ENCODE data around the gene ANXA4. TPM values are rescaled to one million over a fixed set of nuclear protein-coding genes. Genes with fewer than 3 reads are reported as not detected.

ANXA4 gene
- total RNA-seq, 1 donor from 2014 or later = 15.0 TPM

- FAIRE-seq (peak; percentile 90), DNase-seq (ENCODE audit: low read depth) (peak; percentile 66)
- Histone ChIP-seq H3K36me3 (ENCODE audit: control insufficient read depth, insufficient read depth, low read length) (no peaks in the 10 kb centered on the region), H3K4me3 (ENCODE audit: low read depth, low read length) (no peak overlapping the region), H3K27me3 (ENCODE audit: control insufficient read depth, insufficient read depth, low read length) (no peaks in the 10 kb centered on the region)
- TF ChIP-seq CTCF (IDR thresholded peaks at IDR 0.05; ENCODE audit: insufficient read depth, low read length, severe bottlenecking) = peak; percentile 84
Measured at GRCh38 chr2:69724540-69725159, 17.3 kb upstream of the ANXA4 start.

GRCh38 chr2:69725706-69726360 is 16.1 kb upstream of the ANXA4 start:
- FAIRE-seq (no peak), DNase-seq (ENCODE audit: low read depth) (no peak)
- Histone ChIP-seq H3K4me3 (ENCODE audit: low read depth, low read length) (no peak overlapping the region), H3K36me3 (ENCODE audit: control insufficient read depth, insufficient read depth, low read length) (no peaks in the 10 kb centered on the region), H3K27me3 (ENCODE audit: control insufficient read depth, insufficient read depth, low read length) (no peaks in the 10 kb centered on the region)
- TF ChIP-seq CTCF (IDR thresholded peaks at IDR 0.05; ENCODE audit: insufficient read depth, low read length, severe bottlenecking) = no peak

- no peaks in the 10 kb centered on the region for H3K27me3 ChIP-seq (ENCODE audit: control insufficient read depth, insufficient read depth, low read length)
- no peak overlapping the region for H3K4me3 ChIP-seq (ENCODE audit: low read depth, low read length)
- TF ChIP-seq CTCF (IDR thresholded peaks at IDR 0.05; ENCODE audit: insufficient read depth, low read length, severe bottlenecking) = no peak
- DNase-seq (ENCODE audit: low read depth) = no peak
- no peaks in the 10 kb centered on the region for H3K36me3 ChIP-seq (ENCODE audit: control insufficient read depth, insufficient read depth, low read length)
- no peak for FAIRE-seq
Measured at GRCh38 chr2:69729266-69729665, 12.7 kb upstream of the ANXA4 start.

GRCh38 chr2:69729781-69730180 is 12.2 kb upstream of the ANXA4 start:
- no peaks in the 10 kb centered on the region for H3K36me3 ChIP-seq (ENCODE audit: control insufficient read depth, insufficient read depth, low read length)
- H3K4me3 ChIP-seq (ENCODE audit: low read depth, low read length) = no peak overlapping the region
- no peaks in the 10 kb centered on the region for H3K27me3 ChIP-seq (ENCODE audit: control insufficient read depth, insufficient read depth, low read length)
- DNase-seq (ENCODE audit: low read depth) (no peak), FAIRE-seq (no peak)
- no peak for TF ChIP-seq CTCF (IDR thresholded peaks at IDR 0.05; ENCODE audit: insufficient read depth, low read length, severe bottlenecking)

GRCh38 chr2:69731147-69731970 is 10.6 kb upstream of the ANXA4 start:
- no peak for TF ChIP-seq CTCF (IDR thresholded peaks at IDR 0.05; ENCODE audit: insufficient read depth, low read length, severe bottlenecking)
- no peak overlapping the region for H3K4me3 ChIP-seq (ENCODE audit: low read depth, low read length)
- FAIRE-seq = no peak
- no peaks in the 10 kb centered on the region for H3K27me3 ChIP-seq (ENCODE audit: control insufficient read depth, insufficient read depth, low read length)
- no peak for DNase-seq (ENCODE audit: low read depth)
- H3K36me3 ChIP-seq (ENCODE audit: control insufficient read depth, insufficient read depth, low read length) = no peaks in the 10 kb centered on the region
